BJ (cell line): Measurements from ENCODE around the gene PIP4P1. TPM values are rescaled to one million over a fixed set of nuclear protein-coding genes. Genes with fewer than 3 reads are reported as not detected.

Source experiments
- CTCF ChIA-PET: fragments of 350-600 bp; formaldehyde crosslinking; extraction: SDS; loops from one replicate; lab custom pipeline; 2021; ENCODE audit warnings: antibody characterized with exemption, inconsistent platforms; lab: Yijun Ruan, JAX
- POLR2A ChIA-PET: fragments of 300-600 bp; sonication (Branson Sonifier 250); formaldehyde crosslinking; extraction: SDS; loops from one replicate; lab custom pipeline; 2021; ENCODE audit warnings: antibody characterized with exemption; lab: Charles Lee
- DNase-seq: peaks from one replicate; pipeline ENCODE4 v3.0.0-alpha.2; 2011; ENCODE audit warnings: low read depth
- H3K27me3 ChIP-seq: 2 replicates; pipeline ENCODE4 v1.6.0; 2011; ENCODE audit warnings: low read length; ENCODE audit not compliant: control insufficient read depth, insufficient read depth
- H3K36me3 ChIP-seq: 2 replicates; pipeline ENCODE4 v1.5.1; 2011; ENCODE audit warnings: low read length; ENCODE audit not compliant: control insufficient read depth, insufficient read depth
- H3K4me3 ChIP-seq: 2 replicates; pipeline ENCODE4 v1.5.1; 2011; ENCODE audit warnings: low read depth, mild to moderate bottlenecking, control low read depth, low read length
- CTCF ChIP-seq: IDR thresholded peaks from 2 replicates; pipeline ENCODE4 v1.5.1; 2011; ENCODE audit warnings: low read depth, mild to moderate bottlenecking, control low read depth, inconsistent platforms, low read length, moderate library complexity; ENCODE audit not compliant: insufficient read depth
- polyA plus RNA-seq: library from polyadenylated mRNA; depleted of rRNA; stranded (reverse); fragments of >200 nt; gene quantifications from 2 replicates; pipeline ENCODE4 v1.2.3, GENCODE V29; 2011

The PIP4P1 gene
- polyA plus RNA-seq, 1 experiment: 38.3 TPM

- H3K4me3 ChIP-seq: no peak overlapping the region
- no peaks in the 10 kb centered on the region for H3K36me3 ChIP-seq
- no peaks in the 10 kb centered on the region; the same call in none of the 2 replicates for H3K27me3 ChIP-seq
- DNase-seq: no peak
- TF ChIP-seq CTCF: no peak
- ChIA-PET CTCF (interaction anchor here (0.6 to 1.0 kb wide), 2 partner anchors 11 to 1299 kb away, joined by 3 read pairs; no protein-coding TSS in a partner anchor), POLR2A (no interaction called here)
These were observed 25.6 kb upstream of the PIP4P1 start for GRCh38 chr14:20486684-20487395.

DNA sequence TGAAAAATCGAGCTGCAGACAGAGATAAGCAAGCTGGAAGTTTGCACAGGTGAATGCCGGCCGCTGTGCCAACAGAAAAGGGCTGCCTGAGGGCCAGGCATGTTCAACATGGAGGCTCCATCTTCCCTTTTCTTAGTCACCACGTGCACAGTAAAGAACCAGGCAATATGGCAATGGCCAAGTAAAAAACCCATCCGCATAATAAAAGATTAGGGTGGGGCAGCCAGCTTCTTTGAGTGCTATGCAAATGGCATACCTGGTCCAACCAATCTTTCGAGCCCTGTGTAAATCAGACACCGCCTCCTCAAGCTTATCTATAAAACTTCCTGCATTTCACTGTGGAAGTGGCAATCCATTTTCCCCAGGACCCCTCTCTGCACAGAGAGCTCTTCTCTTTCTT, 24.7 kb upstream of the PIP4P1 start:
- no peaks in the 10 kb centered on the region; the same call in none of the 2 replicates for H3K27me3 ChIP-seq
- no peaks in the 10 kb centered on the region for H3K36me3 ChIP-seq
- no peak for DNase-seq
- TF ChIP-seq CTCF: no peak
- POLR2A ChIA-PET: no interaction called here
- no peak overlapping the region for H3K4me3 ChIP-seq
- CTCF ChIA-PET: no interaction called here

DNA sequence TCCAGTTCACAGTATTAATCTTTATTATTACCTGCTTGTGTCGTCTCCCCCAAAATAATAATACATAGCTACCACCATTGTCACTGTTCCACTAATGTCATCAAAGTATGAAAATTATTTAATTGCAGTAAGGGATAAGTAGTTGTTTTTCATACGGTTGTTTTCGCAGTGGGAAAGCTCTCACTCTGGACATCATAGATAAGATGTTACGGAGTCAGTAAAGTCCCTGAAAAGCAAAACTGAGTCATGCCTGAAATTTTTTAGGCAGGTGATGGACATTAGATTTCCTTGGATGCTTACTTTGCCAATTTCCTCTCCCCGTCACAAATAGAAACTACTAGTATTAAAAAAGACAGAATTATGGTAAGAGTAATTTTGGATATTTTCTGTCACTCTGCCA, 21.1 kb upstream of the PIP4P1 start:
- Histone ChIP-seq H3K4me3 (no peak overlapping the region), H3K27me3 (no peaks in the 10 kb centered on the region; the same call in none of the 2 replicates), H3K36me3 (no peaks in the 10 kb centered on the region)
- DNase-seq: no peak
- ChIA-PET CTCF (interaction anchor here (1.4 kb wide), 1 partner anchor 9 kb away, joined by 3 read pairs; no protein-coding TSS in a partner anchor), POLR2A (no interaction called here)
- no peak for TF ChIP-seq CTCF

DNA sequence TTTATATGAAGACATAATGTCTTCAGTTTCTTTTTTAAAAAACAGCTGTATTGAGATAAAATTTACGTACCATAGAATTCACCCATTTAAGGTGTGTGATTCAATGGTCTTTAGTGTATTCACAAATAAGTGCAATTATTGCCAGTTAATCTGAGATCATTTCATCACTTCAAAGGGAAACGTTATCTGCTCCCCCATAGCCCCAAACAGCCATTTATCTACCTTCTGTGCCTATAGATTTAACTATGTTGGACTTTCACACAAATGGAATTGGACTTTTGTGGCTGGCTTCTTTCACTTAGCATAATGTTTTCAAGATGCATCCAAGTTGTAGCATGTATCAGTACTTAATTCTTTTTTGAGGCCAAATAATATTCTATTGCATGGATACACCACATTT, 17.7 kb upstream of the PIP4P1 start:
- TF ChIP-seq CTCF: no peak
- Histone ChIP-seq H3K27me3 (no peaks in the 10 kb centered on the region), H3K4me3 (no peak overlapping the region), H3K36me3 (peaks cover 2% of the 10 kb centered on the region; the same call in 1 of the 2 replicates)
- DNase-seq: no peak
- ChIA-PET POLR2A (no interaction called here), CTCF (interaction anchor here (1.1 kb wide), 1 partner anchor 53 kb away, joined by 3 read pairs; no protein-coding TSS in a partner anchor)

GRCh38 chr14:20477211-20477876, 16.1 kb upstream of the PIP4P1 start:
- DNase-seq: no peak
- POLR2A ChIA-PET: no interaction called here
- TF ChIP-seq CTCF: no peak
- H3K27me3 ChIP-seq: no peaks in the 10 kb centered on the region
- CTCF ChIA-PET: no interaction called here
- H3K36me3 ChIP-seq: peaks cover 2% of the 10 kb centered on the region; the same call in 1 of the 2 replicates
- no peak overlapping the region for H3K4me3 ChIP-seq
